OCI-LY1 (cell line): Measurements from ENCODE around the gene PRR33.
A peak's percentile ranks its signal among the peaks of the same experiment; 100 is the strongest.

Source experiments
- H2AFZ ChIP-seq: fragments of 200-600 bp; sonication (generic), shearing (Covaris generic); 2 replicates; pipeline ENCODE4 v1.6.0; 2014; ENCODE audit warnings: antibody characterized with exemption, mild to moderate bottlenecking, low read length
- H3F3A ChIP-seq: fragments of 200-600 bp; sonication (generic), shearing (Covaris generic); 2 replicates; pipeline ENCODE4 v1.6.0; 2014; ENCODE audit warnings: mild to moderate bottlenecking, antibody characterized with exemption, low read length, moderate library complexity; ENCODE audit not compliant: insufficient read depth
- H3K27ac ChIP-seq: fragments of 200-600 bp; sonication (generic); 2 replicates; pipeline ENCODE4 v1.5.1; 2014; ENCODE audit warnings: low read length, mixed run types, mild to moderate bottlenecking, low read depth; ENCODE audit not compliant: poor library complexity, severe bottlenecking
- H3K27me3 ChIP-seq: fragments of 200-600 bp; sonication (generic); 2 replicates; pipeline ENCODE4 v1.6.0; 2014; ENCODE audit warnings: antibody characterized with exemption, mild to moderate bottlenecking, low read length, moderate library complexity; ENCODE audit not compliant: insufficient read depth
- H3K36me3 ChIP-seq: fragments of 200-600 bp; sonication (generic); 2 replicates; pipeline ENCODE4 v1.6.1; 2014; ENCODE audit warnings: mild to moderate bottlenecking, antibody characterized with exemption, low read length, moderate library complexity, mixed read lengths; ENCODE audit not compliant: insufficient read depth
- H3K4me1 ChIP-seq: fragments of 200-600 bp; sonication (generic); 2 replicates; pipeline ENCODE4 v1.5.1; 2014; ENCODE audit warnings: mild to moderate bottlenecking, low read length, moderate library complexity; ENCODE audit not compliant: insufficient read depth, severe bottlenecking
- H3K4me2 ChIP-seq: fragments of 200-600 bp; sonication (generic), shearing (Covaris generic); 2 replicates; pipeline ENCODE4 v1.6.1; 2014; ENCODE audit warnings: low read length
- H3K4me3 ChIP-seq: fragments of 200-600 bp; sonication (generic); 2 replicates; pipeline ENCODE4 v1.5.1; 2014; ENCODE audit warnings: low read length, low read depth, mild to moderate bottlenecking, mixed read lengths; ENCODE audit not compliant: poor library complexity, severe bottlenecking
- H3K79me2 ChIP-seq: fragments of 200-600 bp; shearing (Covaris generic); 2 replicates; pipeline ENCODE4 v1.6.1; 2016; ENCODE audit warnings: mixed run types, low read length, mixed read lengths; ENCODE audit not compliant: insufficient read depth
- H3K9ac ChIP-seq: fragments of 200-600 bp; sonication (generic), shearing (Covaris generic); 2 replicates; pipeline ENCODE4 v1.6.1; 2014; ENCODE audit warnings: mild to moderate bottlenecking, low read length, mixed read lengths
- H3K9me2 ChIP-seq: fragments of 200-600 bp; sonication (generic), shearing (Covaris generic); 2 replicates; pipeline ENCODE4 v1.6.1; 2014; ENCODE audit warnings: low read depth, mild to moderate bottlenecking, low read length, mixed read lengths
- H3K9me3 ChIP-seq: fragments of 200-600 bp; shearing (Covaris generic); 2 replicates; pipeline ENCODE4 v1.6.1; 2014; ENCODE audit warnings: low read length, mixed read lengths
- H4K20me1 ChIP-seq: fragments of 200-600 bp; sonication (generic), shearing (Covaris generic); 2 replicates; pipeline ENCODE4 v1.6.0; 2016; ENCODE audit warnings: mild to moderate bottlenecking, low read length; ENCODE audit not compliant: insufficient read depth
- EZH2 ChIP-seq: fragments of 200-600 bp; sonication (generic), shearing (Covaris generic); IDR thresholded peaks from 2 replicates; pipeline ENCODE4 v1.8.0; 2017; ENCODE audit warnings: borderline replicate concordance, mixed run types, mild to moderate bottlenecking, antibody characterized with exemption, low read length, moderate library complexity, mixed read lengths
- TF ChIP-seq, protein P1 (sequence below): fragments of 200-600 bp; sonication (generic), shearing (Covaris generic); IDR thresholded peaks from 2 replicates; pipeline ENCODE4 v1.5.1; 2017; ENCODE audit warnings: mild to moderate bottlenecking, antibody characterized with exemption, low read length, moderate library complexity, mixed read lengths

PRR33 gene

DNA sequence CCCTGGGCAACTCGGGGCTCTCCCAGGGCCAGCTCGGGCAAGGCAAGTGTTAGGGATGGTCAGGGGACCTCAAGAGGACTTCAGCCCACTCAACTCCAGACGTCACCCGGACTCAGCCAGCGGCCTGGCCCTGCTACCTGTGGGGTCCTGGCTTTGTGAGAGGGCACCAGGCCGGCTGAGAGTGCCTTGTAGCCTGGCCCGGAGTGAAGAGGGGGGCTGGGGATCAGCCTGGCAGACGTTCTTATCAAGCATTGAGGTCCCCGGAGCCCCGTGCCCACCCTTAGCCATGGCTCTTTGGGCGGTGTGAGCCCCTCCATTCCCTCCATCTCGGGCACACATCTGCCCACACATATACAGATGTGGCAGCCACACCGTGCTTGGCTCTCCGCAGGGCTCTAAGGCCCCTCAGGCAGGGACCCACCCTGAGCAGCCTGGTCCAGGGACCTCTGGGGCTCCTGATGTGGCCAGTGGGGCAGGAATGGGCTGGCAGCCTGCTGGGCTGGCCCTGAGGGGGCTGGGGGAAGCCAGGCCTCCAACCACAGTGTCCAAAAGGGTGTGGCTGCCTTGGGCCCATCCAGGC, 23.5 kb downstream of the PRR33 start:
- H3K36me3 ChIP-seq: peaks cover 32% of the 10 kb centered on the region
- no peak overlapping the region for H3K27ac ChIP-seq
- H3K4me3 ChIP-seq: no peak overlapping the region
- peaks cover 36% of the 10 kb centered on the region for H3K4me1 ChIP-seq
- no peak for TF ChIP-seq EZH2
- TF ChIP-seq, protein P1, sequence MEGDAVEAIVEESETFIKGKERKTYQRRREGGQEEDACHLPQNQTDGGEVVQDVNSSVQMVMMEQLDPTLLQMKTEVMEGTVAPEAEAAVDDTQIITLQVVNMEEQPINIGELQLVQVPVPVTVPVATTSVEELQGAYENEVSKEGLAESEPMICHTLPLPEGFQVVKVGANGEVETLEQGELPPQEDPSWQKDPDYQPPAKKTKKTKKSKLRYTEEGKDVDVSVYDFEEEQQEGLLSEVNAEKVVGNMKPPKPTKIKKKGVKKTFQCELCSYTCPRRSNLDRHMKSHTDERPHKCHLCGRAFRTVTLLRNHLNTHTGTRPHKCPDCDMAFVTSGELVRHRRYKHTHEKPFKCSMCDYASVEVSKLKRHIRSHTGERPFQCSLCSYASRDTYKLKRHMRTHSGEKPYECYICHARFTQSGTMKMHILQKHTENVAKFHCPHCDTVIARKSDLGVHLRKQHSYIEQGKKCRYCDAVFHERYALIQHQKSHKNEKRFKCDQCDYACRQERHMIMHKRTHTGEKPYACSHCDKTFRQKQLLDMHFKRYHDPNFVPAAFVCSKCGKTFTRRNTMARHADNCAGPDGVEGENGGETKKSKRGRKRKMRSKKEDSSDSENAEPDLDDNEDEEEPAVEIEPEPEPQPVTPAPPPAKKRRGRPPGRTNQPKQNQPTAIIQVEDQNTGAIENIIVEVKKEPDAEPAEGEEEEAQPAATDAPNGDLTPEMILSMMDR: no peak
- H3F3A ChIP-seq: no peaks in the 10 kb centered on the region
- no peaks in the 10 kb centered on the region for H3K27me3 ChIP-seq
- H4K20me1 ChIP-seq: no peaks in the 10 kb centered on the region
- H3K79me2 ChIP-seq: no peaks in the 10 kb centered on the region
- H3K9ac ChIP-seq: no peak overlapping the region
- H3K9me2 ChIP-seq: no peaks in the 10 kb centered on the region
- no peaks in the 10 kb centered on the region for H3K9me3 ChIP-seq
- no peak overlapping the region for H2AFZ ChIP-seq
- peak overlapping the region; percentile 3; the same call in 1 of the 2 replicates for H3K4me2 ChIP-seq

DNA sequence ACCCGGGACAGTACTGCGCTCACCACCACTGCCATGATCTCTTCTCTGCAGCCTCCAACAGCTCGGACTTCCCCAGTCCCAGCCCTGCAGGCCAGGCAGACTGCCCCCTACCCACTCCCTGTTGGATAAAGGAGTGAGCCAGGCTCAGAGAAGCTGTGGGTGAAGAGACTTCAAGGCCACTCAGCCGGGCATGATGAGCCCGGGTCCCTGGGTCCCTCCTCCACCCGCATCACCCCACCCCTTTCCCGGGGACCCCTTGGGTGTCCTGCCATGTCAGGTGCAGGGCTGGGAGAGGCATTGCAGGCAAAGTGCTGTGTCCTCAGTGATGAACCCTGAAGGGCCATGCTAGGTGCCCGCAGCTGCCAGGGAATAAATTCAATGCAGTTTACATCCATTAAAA, 24.3 kb downstream of the PRR33 start:
- H3K4me2 ChIP-seq: no peak overlapping the region

GRCh38 chr11:1866776-1867175, 24.9 kb downstream of the PRR33 start:
- Histone ChIP-seq H3K36me3 (peaks cover 46% of the 10 kb centered on the region), H3K4me3 (no peak overlapping the region), H3K27ac (no peak overlapping the region), H3F3A (no peaks in the 10 kb centered on the region), H3K4me1 (peaks cover 36% of the 10 kb centered on the region), H3K9me3 (no peaks in the 10 kb centered on the region), H3K4me2 (no peak overlapping the region), H3K9me2 (no peaks in the 10 kb centered on the region), H2AFZ (no peak overlapping the region), H3K9ac (no peak overlapping the region), H3K79me2 (no peaks in the 10 kb centered on the region), H4K20me1 (no peaks in the 10 kb centered on the region), H3K27me3 (no peaks in the 10 kb centered on the region)
- TF ChIP-seq, protein P1: no peak
- no peak for TF ChIP-seq EZH2

More for the DNA sequence above, 24.3 kb downstream of the PRR33 start:
- Histone ChIP-seq H3K27me3 (no peaks in the 10 kb centered on the region), H3K27ac (no peak overlapping the region), H3F3A (no peaks in the 10 kb centered on the region), H3K79me2 (no peaks in the 10 kb centered on the region), H3K9me3 (no peaks in the 10 kb centered on the region), H3K36me3 (peaks cover 40% of the 10 kb centered on the region), H3K9ac (no peak overlapping the region), H3K4me1 (peaks cover 36% of the 10 kb centered on the region), H3K4me3 (no peak overlapping the region), H2AFZ (no peak overlapping the region), H3K9me2 (no peaks in the 10 kb centered on the region), H4K20me1 (no peaks in the 10 kb centered on the region)
- no peak for TF ChIP-seq EZH2
- TF ChIP-seq, protein P1: no peak
